ENCODE results near the gene DGKG. TPM values are rescaled to one million over a fixed set of nuclear protein-coding genes. Genes with fewer than 3 reads are reported as not detected.

DGKG gene
- total and polyA plus RNA-seq, 2 donors (not counting 1 experiment from before 2014, with no cell fraction given) = 0.67 to 10.9 TPM

DNA sequence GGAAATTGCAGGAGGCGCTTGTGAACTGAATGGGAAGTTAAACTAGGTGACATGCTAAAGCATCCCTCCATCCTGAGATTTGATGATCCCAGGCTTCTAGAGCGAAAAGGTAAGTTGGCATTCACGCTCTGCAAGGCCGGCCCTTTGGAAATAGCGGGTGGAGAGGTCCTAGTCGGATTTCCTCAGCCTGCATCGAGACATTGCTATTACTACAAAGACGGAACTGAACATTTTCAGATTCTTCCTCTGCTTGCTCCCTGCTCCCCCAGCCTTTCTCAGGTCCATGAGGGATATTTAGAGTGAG lies 77.7 kb downstream of the DGKG start:
- Histone ChIP-seq H3K4me1 (ENCODE audit: control insufficient read depth in 2 of 2, insufficient read depth in 2 of 2, low read length in 2 of 2) (peaks cover 12 to 18% of the 10 kb centered on the region in 2 donors), H3K4me2 (replicated peaks; ENCODE audit: low read depth, low read length, poor library complexity, severe bottlenecking) (no peak overlapping the region), H2AFZ (ENCODE audit: insufficient read depth, low read depth, low read length, poor library complexity, severe bottlenecking) (no peak overlapping the region), H3K4me3 (ENCODE audit: control extremely low read depth in 1 of 5, extremely low read depth in 1 of 5, insufficient read depth in 1 of 5, low read depth in 2 of 5, low read length in 4 of 5) (no peak overlapping the region), H4K20me1 (ENCODE audit: control insufficient read depth, insufficient read depth, low read length, poor library complexity, severe bottlenecking) (no peaks in the 10 kb centered on the region), H3K36me3 (replicated peaks in 1 of 2; ENCODE audit: control extremely low read depth in 1 of 2, control insufficient read depth in 1 of 2, extremely low read depth in 1 of 2, insufficient read depth in 2 of 2, low read length in 1 of 2) (no peaks in the 10 kb centered on the region), H3K9ac (ENCODE audit: low read length) (no peak overlapping the region), H3K9me3 (ENCODE audit: control extremely low read depth in 1 of 3, control insufficient read depth in 2 of 3, insufficient read depth in 1 of 3, low read length in 2 of 3) (no peaks in the 10 kb centered on the region), H3K27me3 (replicated peaks in 1 of 4; ENCODE audit: control extremely low read depth in 1 of 4, control insufficient read depth in 3 of 4, insufficient read depth in 4 of 4, low read length in 3 of 4) (no peaks in the 10 kb centered on the region), H3K79me2 (ENCODE audit: control insufficient read depth, insufficient read depth, low read length) (no peaks in the 10 kb centered on the region), H3K27ac (ENCODE audit: low read length in 2 of 2) (no peak overlapping the region)
- Mint-ChIP-seq H3K27ac (no peak overlapping the region), H3K27me3 (no peaks in the 10 kb centered on the region), H3K4me1 (peaks cover 18% of the 10 kb centered on the region), H3K9me3 (ENCODE audit: insufficient read depth) (no peaks in the 10 kb centered on the region), H3K4me3 (no peak overlapping the region)
- TF ChIP-seq, protein P1, sequence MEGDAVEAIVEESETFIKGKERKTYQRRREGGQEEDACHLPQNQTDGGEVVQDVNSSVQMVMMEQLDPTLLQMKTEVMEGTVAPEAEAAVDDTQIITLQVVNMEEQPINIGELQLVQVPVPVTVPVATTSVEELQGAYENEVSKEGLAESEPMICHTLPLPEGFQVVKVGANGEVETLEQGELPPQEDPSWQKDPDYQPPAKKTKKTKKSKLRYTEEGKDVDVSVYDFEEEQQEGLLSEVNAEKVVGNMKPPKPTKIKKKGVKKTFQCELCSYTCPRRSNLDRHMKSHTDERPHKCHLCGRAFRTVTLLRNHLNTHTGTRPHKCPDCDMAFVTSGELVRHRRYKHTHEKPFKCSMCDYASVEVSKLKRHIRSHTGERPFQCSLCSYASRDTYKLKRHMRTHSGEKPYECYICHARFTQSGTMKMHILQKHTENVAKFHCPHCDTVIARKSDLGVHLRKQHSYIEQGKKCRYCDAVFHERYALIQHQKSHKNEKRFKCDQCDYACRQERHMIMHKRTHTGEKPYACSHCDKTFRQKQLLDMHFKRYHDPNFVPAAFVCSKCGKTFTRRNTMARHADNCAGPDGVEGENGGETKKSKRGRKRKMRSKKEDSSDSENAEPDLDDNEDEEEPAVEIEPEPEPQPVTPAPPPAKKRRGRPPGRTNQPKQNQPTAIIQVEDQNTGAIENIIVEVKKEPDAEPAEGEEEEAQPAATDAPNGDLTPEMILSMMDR (IDR thresholded peaks at IDR 0.05) = no peak
- TF ChIP-seq EZH2 (IDR thresholded peaks at IDR 0.05; ENCODE audit: borderline replicate concordance, insufficient read depth, low read depth, low read length, poor library complexity, severe bottlenecking) = no peak
- ATAC-seq (ENCODE audit: low read depth) (no peak), DNase-seq (no peak)
- intact Hi-C loops (cut with micrococcal nuclease) = no loop called here
- ChIA-PET POLR2A (no interaction called here), CTCF (no interaction called here)
- WGBS (ENCODE audit: insufficient coverage) = 100% methylated on average over 3 of the region's 8 CpGs

DNA sequence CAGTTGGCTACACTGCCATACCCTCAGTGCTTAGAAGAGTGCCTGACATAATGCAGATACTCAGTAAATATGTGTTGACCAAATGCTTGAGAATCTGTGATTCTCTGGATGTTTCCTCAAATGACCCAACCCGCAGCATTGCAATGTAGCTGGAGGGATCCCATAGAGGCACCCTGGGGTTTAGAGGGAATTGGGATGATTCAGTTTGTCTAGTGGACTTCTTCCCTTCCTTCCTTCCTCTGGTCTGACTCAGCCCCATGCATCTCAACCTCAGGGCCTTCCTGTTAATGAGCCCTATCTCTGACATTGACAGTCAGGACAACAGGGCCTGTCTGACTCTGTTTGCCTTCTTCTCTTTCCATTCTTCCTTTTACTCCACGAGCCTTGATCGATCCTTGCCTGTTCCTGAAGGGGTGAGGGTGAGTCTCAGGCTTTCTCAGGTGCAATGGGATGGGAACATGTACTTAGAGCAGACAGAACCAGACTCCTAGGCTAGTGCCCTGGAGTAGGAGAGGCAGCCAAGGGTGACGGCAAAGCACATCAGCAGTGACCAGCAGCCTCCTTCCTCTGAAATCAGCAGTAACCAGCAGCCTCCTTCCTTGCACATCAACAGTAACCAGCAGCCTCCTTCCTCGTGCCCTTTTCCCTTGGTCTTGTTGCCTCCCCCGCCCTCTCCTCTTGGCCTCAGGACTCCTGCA lies 78.2 kb downstream of the DGKG start:
- TF ChIP-seq, protein P1 (IDR thresholded peaks at IDR 0.05) = no peak
- no peak for TF ChIP-seq EZH2 (IDR thresholded peaks at IDR 0.05; ENCODE audit: borderline replicate concordance, insufficient read depth, low read depth, low read length, poor library complexity, severe bottlenecking)
- Histone ChIP-seq H3K79me2 (ENCODE audit: control insufficient read depth, insufficient read depth, low read length) (no peaks in the 10 kb centered on the region), H3K4me2 (replicated peaks; ENCODE audit: low read depth, low read length, poor library complexity, severe bottlenecking) (no peak overlapping the region), H3K36me3 (replicated peaks in 1 of 2; ENCODE audit: control extremely low read depth in 1 of 2, control insufficient read depth in 1 of 2, extremely low read depth in 1 of 2, insufficient read depth in 2 of 2, low read length in 1 of 2) (no peaks in the 10 kb centered on the region), H2AFZ (ENCODE audit: insufficient read depth, low read depth, low read length, poor library complexity, severe bottlenecking) (no peak overlapping the region), H3K27ac (ENCODE audit: low read length in 2 of 2) (no peak overlapping the region), H3K9ac (ENCODE audit: low read length) (no peak overlapping the region), H3K4me1 (ENCODE audit: control insufficient read depth in 2 of 2, insufficient read depth in 2 of 2, low read length in 2 of 2) (peaks cover 12 to 18% of the 10 kb centered on the region in 2 donors), H3K27me3 (replicated peaks in 1 of 4; ENCODE audit: control extremely low read depth in 1 of 4, control insufficient read depth in 3 of 4, insufficient read depth in 4 of 4, low read length in 3 of 4) (no peaks in the 10 kb centered on the region), H3K4me3 (ENCODE audit: control extremely low read depth in 1 of 5, extremely low read depth in 1 of 5, insufficient read depth in 1 of 5, low read depth in 2 of 5, low read length in 4 of 5) (no peak overlapping the region), H4K20me1 (ENCODE audit: control insufficient read depth, insufficient read depth, low read length, poor library complexity, severe bottlenecking) (no peaks in the 10 kb centered on the region), H3K9me3 (ENCODE audit: control extremely low read depth in 1 of 3, control insufficient read depth in 2 of 3, insufficient read depth in 1 of 3, low read length in 2 of 3) (no peaks in the 10 kb centered on the region)
- intact Hi-C loops (cut with micrococcal nuclease) = no loop called here
- H3K9me3 Mint-ChIP-seq (ENCODE audit: insufficient read depth) = no peaks in the 10 kb centered on the region
- POLR2A ChIA-PET = no interaction called here
- ATAC-seq (ENCODE audit: low read depth) (no peak), DNase-seq (no peak)
- CTCF ChIA-PET = no interaction called here
- H3K27me3 Mint-ChIP-seq = no peaks in the 10 kb centered on the region
- H3K4me3 Mint-ChIP-seq = no peak overlapping the region
- 92% methylated on average over 2 of the region's 6 CpGs for WGBS (ENCODE audit: insufficient coverage)
- peaks cover 18% of the 10 kb centered on the region for H3K4me1 Mint-ChIP-seq
- H3K27ac Mint-ChIP-seq = no peak overlapping the region

All from B cell (primary cell).